HCT116 (cell line): ENCODE data around the gene COL20A1. TPM values are rescaled to one million over a fixed set of nuclear protein-coding genes. Genes with fewer than 3 reads are reported as not detected.

Experiments
- ATAC-seq: fragments of 200-7000 bp; cut with Tn5 transposase; 2 replicates; pipeline ENCODE4 v1.9.1; 2020; ENCODE audit warnings: mild to moderate bottlenecking, moderate library complexity
- BruUV-seq: library from RNA; stranded (reverse); fragments of 400-500 nt; replicated peaks from 2 replicates; lab custom pipeline; 2021; lab: Mats Ljungman, UMichigan
- CTCF ChIA-PET: fragments of 300-600 bp; sonication (Branson Sonifier 250); formaldehyde crosslinking; loops from one replicate; lab custom pipeline; 2021; ENCODE audit warnings: antibody characterized with exemption; lab: Charles Lee
- POLR2A ChIA-PET: fragments of 300-600, 350-600 bp; sonication (Branson Sonifier 250); formaldehyde crosslinking; loops from one replicate; lab custom pipeline; 2021; ENCODE audit warnings: antibody characterized with exemption; lab: Charles Lee
- RAD21 ChIA-PET, 2 experiments: fragments of 300-600 bp; sonication (Branson Sonifier 250); formaldehyde crosslinking; loops; one replicate each; lab custom pipeline; 2023; ENCODE audit warnings: low total read pairs in 2 of 2; ENCODE audit not compliant: uncharacterized antibody in 2 of 2, unreplicated experiment in 2 of 2, low non-redundant PET in 1 of 2; lab: Charles Lee
- DNase-seq: peaks from one replicate; pipeline ENCODE4 v3.0.0-alpha.2; 2010; ENCODE audit warnings: low read depth, low spot score
- H2AFZ ChIP-seq: fragments of 200-600 bp; shearing (Covaris generic), sonication (generic); 2 replicates; pipeline ENCODE4 v1.6.1; 2017; ENCODE audit warnings: low read depth, mixed run types, mixed read lengths, antibody characterized with exemption, low read length; ENCODE audit not compliant: poor library complexity, severe bottlenecking
- H3K27ac ChIP-seq: 2 replicates; pipeline ENCODE4 v1.5.1; 2012; ENCODE audit warnings: low read depth, low read length
- H3K27me3 ChIP-seq: fragments of 200-600 bp; sonication (generic); 2 replicates; pipeline ENCODE4 v1.6.1; 2016; ENCODE audit warnings: mixed run types, low read length, mixed read lengths; ENCODE audit not compliant: insufficient read depth
- H3K36me3 ChIP-seq, 2 experiments: fragments of 200-500 bp in 1 of 2; fragments of 200-600 bp in 1 of 2; sonication (Bioruptor generic) in 1 of 2; sonication (generic) in 1 of 2; 2 replicates each; pipeline versions ENCODE4 v1.5.1 to v1.6.1; 2014 to 2016; ENCODE audit warnings: low read length in 2 of 2, inconsistent platforms in 1 of 2, mixed read lengths in 1 of 2, mixed run types in 1 of 2; ENCODE audit not compliant: insufficient read depth in 2 of 2, control insufficient read depth in 1 of 2
- H3K4me1 ChIP-seq, 2 experiments: fragments of 200-600 bp in 1 of 2; sonication (generic) in 1 of 2; 2 replicates each; pipeline versions ENCODE4 v1.5.1 to v1.6.1; 2012 to 2017; ENCODE audit warnings: low read length in 2 of 2, inconsistent platforms in 1 of 2, mild to moderate bottlenecking in 1 of 2, mixed read lengths in 1 of 2, mixed run types in 1 of 2, moderate library complexity in 1 of 2; ENCODE audit not compliant: insufficient read depth in 2 of 2, control insufficient read depth in 1 of 2
- H3K4me2 ChIP-seq: fragments of 200-600 bp; sonication (generic); 2 replicates; pipeline ENCODE4 v1.6.1; 2017; ENCODE audit warnings: mixed run types, low read length, mixed read lengths
- H3K4me3 ChIP-seq, 2 experiments: fragments of 200-600 bp in 1 of 2; sonication (generic) in 1 of 2; replicated peaks in 1 of 2; 2 replicates each; pipeline ENCODE4 v1.5.1; 2011 to 2016; ENCODE audit warnings: low read length in 2 of 2, control low read depth in 1 of 2, low read depth in 1 of 2, mild to moderate bottlenecking in 1 of 2, mixed read lengths in 1 of 2, mixed run types in 1 of 2
- H3K79me2 ChIP-seq: fragments of 200-600 bp; sonication (generic); 2 replicates; pipeline ENCODE4 v1.6.1; 2017; ENCODE audit warnings: mild to moderate bottlenecking, mixed run types, low read length, moderate library complexity, mixed read lengths; ENCODE audit not compliant: insufficient read depth
- H3K9ac ChIP-seq: fragments of 200-600 bp; sonication (generic); 2 replicates; pipeline ENCODE4 v1.6.1; 2016; ENCODE audit warnings: low read length, mixed read lengths
- H3K9me2 ChIP-seq: fragments of 200-600 bp; sonication (generic), shearing (Covaris generic); 2 replicates; pipeline ENCODE4 v1.6.1; 2017; ENCODE audit warnings: mixed run types, mild to moderate bottlenecking, moderate library complexity; ENCODE audit not compliant: insufficient read depth
- H3K9me3 ChIP-seq, 2 experiments: fragments of 200-500 bp in 1 of 2; fragments of 200-600 bp in 1 of 2; sonication (Bioruptor generic) in 1 of 2; sonication (generic) in 1 of 2; 2 replicates each; pipeline ENCODE4 v1.6.1; 2014 to 2017; ENCODE audit warnings: low read length in 2 of 2, mixed read lengths in 2 of 2, inconsistent platforms in 1 of 2, low read depth in 1 of 2, mild to moderate bottlenecking in 1 of 2, mixed run types in 1 of 2, moderate library complexity in 1 of 2; ENCODE audit not compliant: control insufficient read depth in 1 of 2, insufficient read depth in 1 of 2
- H4K20me1 ChIP-seq: fragments of 200-600 bp; sonication (generic), shearing (Covaris generic); 2 replicates; pipeline ENCODE4 v1.6.1; 2017; ENCODE audit warnings: mixed run types, mild to moderate bottlenecking, moderate library complexity; ENCODE audit not compliant: insufficient read depth
- ELF1 ChIP-seq: IDR thresholded peaks from 2 replicates; pipeline ENCODE4 v1.6.1; 2012; ENCODE audit warnings: low read depth, borderline replicate concordance
- EZH2 ChIP-seq: fragments of 200-600 bp; sonication (generic); IDR thresholded peaks from 2 replicates; pipeline ENCODE4 v1.6.1; 2017; ENCODE audit warnings: antibody characterized with exemption, mixed run types
- FOSL1 ChIP-seq: IDR thresholded peaks from 2 replicates; pipeline ENCODE4 v1.6.1; 2012; ENCODE audit warnings: low read depth
- POLR2AphosphoS5 ChIP-seq: IDR thresholded peaks from 2 replicates; pipeline ENCODE4 v1.6.1; 2011; ENCODE audit warnings: mild to moderate bottlenecking, low read depth, low read length, moderate library complexity
- RAD21 ChIP-seq: IDR thresholded peaks from 2 replicates; pipeline ENCODE4 v1.6.1; 2012; ENCODE audit warnings: low read depth, mild to moderate bottlenecking
- REST ChIP-seq: IDR thresholded peaks from 2 replicates; pipeline ENCODE4 v1.6.1; 2012; ENCODE audit warnings: low read depth
- TCF7L2 ChIP-seq: IDR thresholded peaks from 2 replicates; pipeline ENCODE4 v1.7.0; 2011; ENCODE audit warnings: borderline replicate concordance, inconsistent platforms; ENCODE audit not compliant: insufficient read depth, insufficient read length; ENCODE audit errors: extremely low read depth
- ZBTB33 ChIP-seq: IDR thresholded peaks from 2 replicates; pipeline ENCODE4 v1.6.1; 2011; ENCODE audit warnings: mild to moderate bottlenecking, low read length, moderate library complexity; ENCODE audit not compliant: insufficient replicate concordance; ENCODE audit errors: extremely low read depth
- ZNF274 ChIP-seq: fragments of 200-500 bp; sonication (Bioruptor generic); IDR thresholded peaks from 2 replicates; pipeline ENCODE4 v1.6.1; 2014; ENCODE audit warnings: mild to moderate bottlenecking, low read depth, low read length, inconsistent platforms
- intact Hi-C: fragments of 100-400 bp; cut with micrococcal nuclease; formaldehyde crosslinking; loops from 2 replicates; pipeline ENCODE4 v1.10.0; 2022
- total RNA-seq: library from RNA; stranded (reverse); gene quantifications from one replicate; pipeline ENCODE4 v1.2.1, GENCODE V29; 2021; ENCODE audit not compliant: unreplicated experiment

Gene COL20A1
- total RNA-seq, 1 experiment from 2014 or later, result 0.34 TPM

DNA sequence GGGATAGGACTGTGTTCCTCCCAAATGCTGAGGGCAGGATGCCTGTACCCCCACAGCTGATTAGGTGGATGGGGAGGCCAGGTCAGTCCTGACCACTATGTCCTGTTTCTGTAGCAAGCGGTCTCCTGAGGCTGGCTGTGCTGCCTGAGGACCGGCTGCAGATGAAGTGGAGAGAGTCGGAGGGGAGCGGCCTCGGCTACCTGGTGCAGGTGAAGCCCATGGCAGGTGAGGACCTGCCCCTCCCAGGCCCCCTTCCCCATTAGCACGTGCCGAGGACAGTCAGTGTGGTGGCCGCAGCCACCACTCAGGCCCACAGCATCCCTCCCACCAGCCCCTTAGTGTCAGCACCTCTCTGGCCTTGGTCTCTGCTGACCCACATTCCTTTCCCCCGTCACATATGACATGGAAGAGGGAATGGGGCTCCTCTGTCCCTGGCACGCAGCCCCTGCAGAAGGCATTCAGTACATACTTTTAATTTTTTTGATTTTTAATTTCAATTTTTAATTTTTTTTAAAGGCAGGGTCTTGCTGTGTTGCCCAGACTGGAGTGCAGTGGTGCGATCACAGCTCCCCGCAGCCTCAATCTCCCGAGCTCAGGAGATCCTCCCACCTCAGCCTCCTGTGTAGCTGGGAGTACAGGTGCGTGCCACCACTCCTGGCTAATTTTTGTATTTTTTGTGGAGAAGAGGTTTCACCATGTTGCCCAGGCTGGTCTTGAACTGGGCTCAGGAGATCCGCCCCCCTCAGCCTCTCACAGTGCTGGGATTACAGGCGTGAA, 5.0 kb downstream of the COL20A1 start:
- H3K27me3 ChIP-seq, result peaks cover 3% of the 10 kb centered on the region; the same call in 1 of the 2 replicates
- no peaks in the 10 kb centered on the region for H3K9me2 ChIP-seq
- peaks cover 0 to 3% of the 10 kb centered on the region in 2 experiments; a peak in 1 of 4 replicates for H3K9me3 ChIP-seq
- H3K4me1 ChIP-seq, result peaks cover 0 to 4% of the 10 kb centered on the region in 2 experiments; a peak in 1 of 4 replicates
- TF ChIP-seq TCF7L2 (no peak), RAD21 (no peak), POLR2AphosphoS5 (no peak), FOSL1 (no peak), ELF1 (no peak), ZBTB33 (no peak), EZH2 (no peak), REST (no peak), ZNF274 (no peak)
- POLR2A ChIA-PET, result no interaction called here
- CTCF ChIA-PET, result interaction anchor here (1.4 kb wide), 1 partner anchor 12 kb away, joined by 3 read pairs; no protein-coding TSS in a partner anchor
- no peaks in the 10 kb centered on the region for H3K79me2 ChIP-seq
- no peak overlapping the region for H3K9ac ChIP-seq
- intact Hi-C loops, result no loop called here
- H2AFZ ChIP-seq, result no peak overlapping the region
- no TSS peak for BruUV-seq
- RAD21 ChIA-PET, result no interaction called here
- H4K20me1 ChIP-seq, result no peaks in the 10 kb centered on the region
- no peak overlapping the region for H3K27ac ChIP-seq
- no peak for ATAC-seq
- H3K4me2 ChIP-seq, result no peak overlapping the region
- no peak for DNase-seq
- H3K4me3 ChIP-seq, result no peak overlapping the region
- no peaks in the 10 kb centered on the region for H3K36me3 ChIP-seq
